ENCODE results near the gene CCDC92. TPM values are rescaled to one million over a fixed set of nuclear protein-coding genes. Genes with fewer than 3 reads are reported as not detected.

The CCDC92 gene
- total RNA-seq, 4 donors from 2014 or later, result 14.8 to 48.8 (median 21.1) TPM

GRCh38 chr12:123892180-123892559 lies 80.5 kb downstream of the CCDC92 start:
- Histone ChIP-seq H3K4me1 (no peaks in the 10 kb centered on the region), H3K27me3 (peaks cover 11% of the 10 kb centered on the region), H3K27ac (no peak overlapping the region), H3K4me3 (no peak overlapping the region), H3K36me3 (no peaks in the 10 kb centered on the region), H3K9me3 (no peaks in the 10 kb centered on the region)
- WGBS, 2 donors (ENCODE audit: low coverage in 1 of 2), result 95% methylated on average over 9 of the region's 9 CpGs; no CpG with 5 or more reads in 1 of the 2 donors
- in situ Hi-C loops (cut with MboI; ENCODE audit: low pct_ligation_motif_present in 1 of 4, low pct_unique_long_range_greater_than_20kb in 1 of 4, low sequenced_read_pairs in 3 of 4), result no loop called here
- intact Hi-C loops (cut with DNase I; ENCODE audit: low total_unique reads), result no loop called here
- TF ChIP-seq CTCF (IDR thresholded peaks at IDR 0.05), result no peak
- TF ChIP-seq POLR2A (IDR thresholded peaks at IDR 0.05), result no peak
- no peak for TF ChIP-seq EP300 (IDR thresholded peaks at IDR 0.05; ENCODE audit: low read depth)
- no peak for TF ChIP-seq POLR2AphosphoS5 (IDR thresholded peaks at IDR 0.05)
- DNase-seq, result no peak

- Histone ChIP-seq H3K4me3 (no peak overlapping the region), H3K27ac (no peak overlapping the region), H3K27me3 (peaks cover 11% of the 10 kb centered on the region), H3K4me1 (peaks cover 0 to 2% (median 0%) of the 10 kb centered on the region in 4 donors), H3K36me3 (no peaks in the 10 kb centered on the region), H3K9me3 (no peaks in the 10 kb centered on the region)
- no peak for DNase-seq
- no peak for TF ChIP-seq EP300 (IDR thresholded peaks at IDR 0.05; ENCODE audit: low read depth)
- no peak for TF ChIP-seq POLR2AphosphoS5 (IDR thresholded peaks at IDR 0.05)
- TF ChIP-seq CTCF (IDR thresholded peaks at IDR 0.05), result no peak
- no peak for TF ChIP-seq POLR2A (IDR thresholded peaks at IDR 0.05)
- in situ Hi-C loops (cut with MboI; ENCODE audit: low pct_ligation_motif_present in 1 of 4, low pct_unique_long_range_greater_than_20kb in 1 of 4, low sequenced_read_pairs in 3 of 4), result no loop called here
- 73% methylated on average over 15 of the region's 15 CpGs; no CpG with 5 or more reads in 1 of the 2 donors for WGBS, 2 donors (ENCODE audit: low coverage in 1 of 2)
- intact Hi-C loops (cut with DNase I; ENCODE audit: low total_unique reads), result no loop called here
These were observed 81.0 kb downstream of the CCDC92 start for GRCh38 chr12:123891516-123892179.

GRCh38 chr12:123891011-123891410 lies 81.6 kb downstream of the CCDC92 start:
- Histone ChIP-seq H3K36me3 (no peaks in the 10 kb centered on the region), H3K27me3 (peaks cover 11% of the 10 kb centered on the region), H3K4me3 (no peak overlapping the region), H3K27ac (no peak overlapping the region), H3K4me1 (peaks cover 0 to 3% (median 0%) of the 10 kb centered on the region in 4 donors), H3K9me3 (no peaks in the 10 kb centered on the region)
- DNase-seq, result no peak
- intact Hi-C loops (cut with DNase I; ENCODE audit: low total_unique reads) (no loop called here), in situ Hi-C loops (cut with MboI; ENCODE audit: low pct_ligation_motif_present in 1 of 4, low pct_unique_long_range_greater_than_20kb in 1 of 4, low sequenced_read_pairs in 3 of 4) (no loop called here)
- WGBS, 2 donors (ENCODE audit: low coverage in 1 of 2), result 76 to 90% methylated on average over 2 to 7 of the region's 7 CpGs
- no peak for TF ChIP-seq POLR2AphosphoS5 (IDR thresholded peaks at IDR 0.05)
- TF ChIP-seq CTCF (IDR thresholded peaks at IDR 0.05), result no peak
- no peak for TF ChIP-seq EP300 (IDR thresholded peaks at IDR 0.05; ENCODE audit: low read depth)
- no peak for TF ChIP-seq POLR2A (IDR thresholded peaks at IDR 0.05)

GRCh38 chr12:123890536-123890902 lies 82.1 kb downstream of the CCDC92 start:
- WGBS, 2 donors (ENCODE audit: low coverage in 1 of 2), result 74 to 75% methylated on average over 6 to 10 of the region's 10 CpGs
- intact Hi-C loops (cut with DNase I; ENCODE audit: low total_unique reads), result no loop called here
- DNase-seq, result no peak
- Histone ChIP-seq H3K4me1 (peaks cover 0 to 3% (median 0%) of the 10 kb centered on the region in 4 donors), H3K9me3 (no peaks in the 10 kb centered on the region), H3K27ac (no peak overlapping the region), H3K36me3 (no peaks in the 10 kb centered on the region), H3K4me3 (no peak overlapping the region), H3K27me3 (peaks cover 11% of the 10 kb centered on the region)
- TF ChIP-seq POLR2AphosphoS5 (IDR thresholded peaks at IDR 0.05) (no peak), POLR2A (IDR thresholded peaks at IDR 0.05) (no peak), CTCF (IDR thresholded peaks at IDR 0.05) (no peak), EP300 (IDR thresholded peaks at IDR 0.05; ENCODE audit: low read depth) (no peak)
- in situ Hi-C loops (cut with MboI; ENCODE audit: low pct_ligation_motif_present in 1 of 4, low pct_unique_long_range_greater_than_20kb in 1 of 4, low sequenced_read_pairs in 3 of 4), result no loop called here
